T-cell (primary cell): ENCODE results near the gene DHRSX. TPM values are rescaled to one million over a fixed set of nuclear protein-coding genes. Genes with fewer than 3 reads are reported as not detected.
"Not testable (repeated sequence)": the region's sequence is repeated elsewhere in the genome, so short reads cannot be mapped to it uniquely, and the experiment has no call there.

ENCODE experiments used
- ATAC-seq, 4 experiments: fragments of 200-7000 bp in 3 of 4; fragments of 150-1000 bp in 1 of 4; cut with Tn5 transposase; replicated peaks in 1 of 4; 1 replicate in 3 of 4; 2 replicates in 1 of 4; pipeline ENCODE4 v1.10.0; 2021; ENCODE audit warnings: moderate library complexity in 3 of 4, mild to moderate bottlenecking in 2 of 4, moderate number of reproducible peaks in 1 of 4
- CTCF ChIA-PET, 2 donors: fragments of 300-600 bp; sonication (Branson Sonifier 250); formaldehyde crosslinking; loops; one replicate each; lab custom pipeline; 2022; ENCODE audit warnings: antibody characterized with exemption in 2 of 2; lab: Charles Lee
- POLR2A ChIA-PET, 2 donors: fragments of 300-600 bp; sonication (Branson Sonifier 250); formaldehyde crosslinking; loops; one replicate each; lab custom pipeline; 2022; ENCODE audit warnings: antibody characterized with exemption in 2 of 2; lab: Charles Lee
- DNase-seq, 35 experiments: peaks; one replicate each; pipeline versions ENCODE4 v3.0.0 to v3.0.0-alpha.2; 2013 to 2023
- H3K27ac ChIP-seq: one replicate; pipeline ENCODE4 v1.5.1; 2013; ENCODE audit warnings: low read length
- H3K27me3 ChIP-seq, 2 experiments: replicated peaks in 1 of 2; 1 replicate in 1 of 2; 2 replicates in 1 of 2; pipeline versions ENCODE4 v1.6.1 to v1.7.0; 2013; ENCODE audit warnings: low read length in 1 of 2, mixed read lengths in 1 of 2; ENCODE audit not compliant: control insufficient read depth in 2 of 2, insufficient read depth in 2 of 2; ENCODE audit errors: extremely low read depth in 1 of 2
- H3K36me3 ChIP-seq, 2 donors: 1 replicate in 1 of 2; 2 replicates in 1 of 2; pipeline versions ENCODE4 v1.6.1 to v1.7.0; 2013; ENCODE audit warnings: low read length in 1 of 2; ENCODE audit not compliant: control insufficient read depth in 2 of 2, insufficient read depth in 1 of 2; ENCODE audit errors: extremely low read depth in 1 of 2
- H3K4me1 ChIP-seq, 2 experiments: 1 replicate in 1 of 2; 2 replicates in 1 of 2; pipeline versions ENCODE4 v1.6.1 to v1.7.0; 2013; ENCODE audit warnings: low read length in 2 of 2, mixed read lengths in 1 of 2; ENCODE audit not compliant: insufficient read depth in 2 of 2, control insufficient read depth in 1 of 2; ENCODE audit errors: extremely low read depth in 1 of 2
- H3K4me3 ChIP-seq, 2 donors: 1 replicate in 1 of 2; 2 replicates in 1 of 2; pipeline versions ENCODE4 v1.5.1 to v1.7.0; 2013; ENCODE audit warnings: mild to moderate bottlenecking in 2 of 2, low read length in 1 of 2, moderate library complexity in 1 of 2; ENCODE audit not compliant: control insufficient read depth in 1 of 2; ENCODE audit errors: extremely low read depth in 1 of 2
- H3K9me3 ChIP-seq: 2 replicates; pipeline ENCODE4 v1.7.0; 2013
- H3K27ac Mint-ChIP-seq, 2 donors: one replicate each; pipeline ENCODE4 v1.8.0; 2020 to 2021; ENCODE audit warnings: mild to moderate bottlenecking in 2 of 2, mixed read lengths in 2 of 2
- H3K27me3 Mint-ChIP-seq, 2 donors: one replicate each; pipeline ENCODE4 v1.8.0; 2021 to 2022; ENCODE audit warnings: mixed read lengths in 2 of 2
- H3K36me3 Mint-ChIP-seq: one replicate; pipeline ENCODE4 v1.8.0; 2021; ENCODE audit warnings: mixed read lengths
- H3K4me1 Mint-ChIP-seq, 3 donors: one replicate each; pipeline ENCODE4 v1.8.0; 2020 to 2022; ENCODE audit warnings: mixed read lengths in 3 of 3, mild to moderate bottlenecking in 1 of 3
- H3K4me3 Mint-ChIP-seq, 3 donors: one replicate each; pipeline ENCODE4 v1.8.0; 2020 to 2022; ENCODE audit warnings: mild to moderate bottlenecking in 3 of 3, mixed read lengths in 3 of 3, moderate library complexity in 3 of 3
- H3K9me3 Mint-ChIP-seq, 3 donors: one replicate each; pipeline ENCODE4 v1.8.0; 2020 to 2022; ENCODE audit warnings: mixed read lengths in 3 of 3
- WGBS: methylation state at CpG from one replicate; pipeline ENCODE4 v1.1.5; 2013; ENCODE audit warnings: missing lambda C conversion rate; ENCODE audit not compliant: insufficient coverage; 5-methylcytosine and 5-hydroxymethylcytosine counted together
- total RNA-seq, 35 experiments: library from RNA in 6 of 35; stranded (reverse) in 6 of 35; fragments of 120-200 nt in 1 of 35; gene quantifications; one replicate each; pipeline versions ENCODE4 v1.2.1 to v1.2.4 and lab custom pipeline; 2013 to 2026

DHRSX gene
- total RNA-seq, 5 donors from 2014 or later (not counting 1 experiment from before 2014, with no cell fraction given) = 13.2 to 20.0 (median 15.9) TPM

DNA sequence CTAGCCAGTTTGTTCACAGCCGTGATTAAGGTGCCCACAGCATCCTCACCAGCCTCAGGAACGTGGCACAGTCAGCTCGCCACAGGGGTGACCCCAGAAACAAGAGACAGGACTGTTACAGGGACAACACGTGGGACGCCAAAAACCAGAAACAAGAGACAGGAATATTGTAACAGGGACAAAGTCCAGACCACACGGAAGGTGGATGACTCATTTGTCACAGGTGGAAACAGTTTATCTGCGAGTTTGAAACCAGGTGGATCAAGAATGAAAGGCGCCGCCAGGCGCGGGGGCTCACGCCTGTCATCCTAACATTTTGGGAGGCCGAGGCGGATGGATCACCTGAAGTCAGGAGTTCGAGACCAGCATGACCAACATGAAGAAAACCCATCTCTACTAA is 27.7 kb downstream of the DHRSX start:
- peaks cover 7 to 13% (median 10%) of the 10 kb centered on the region in 3 donors for H3K4me1 Mint-ChIP-seq
- H3K27me3 ChIP-seq, ATAC-seq, H3K4me3 ChIP-seq, H3K27ac ChIP-seq, POLR2A ChIA-PET, CTCF ChIA-PET, H3K9me3 ChIP-seq, H3K36me3 ChIP-seq, DNase-seq, H3K4me1 ChIP-seq, H3K9me3 Mint-ChIP-seq, H3K4me3 Mint-ChIP-seq, H3K27ac Mint-ChIP-seq, H3K27me3 Mint-ChIP-seq: not testable (repeated sequence)
- peaks cover 25% of the 10 kb centered on the region for H3K36me3 Mint-ChIP-seq
- WGBS = 90% methylated on average over 14 of the region's 15 CpGs

DNA sequence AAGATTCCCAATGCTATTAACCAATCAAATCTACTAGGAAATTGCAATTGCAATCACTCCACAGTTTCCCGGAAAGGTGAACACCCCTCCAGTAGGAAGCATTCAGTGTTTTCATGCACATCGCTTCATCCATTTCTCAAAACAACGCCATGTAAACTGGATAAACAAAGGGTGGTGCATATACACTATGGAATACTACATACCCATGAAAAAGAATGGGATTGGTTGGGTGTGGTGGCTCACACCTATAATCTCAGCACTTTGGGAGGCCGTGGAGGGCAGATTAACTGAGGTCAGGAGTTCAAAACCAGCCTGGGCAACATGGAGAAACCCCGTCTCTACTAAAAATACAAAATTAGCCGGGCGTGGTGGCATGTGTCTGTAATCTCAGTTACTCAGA is 29.1 kb downstream of the DHRSX start:
- ATAC-seq = no peak
- no peaks in the 10 kb centered on the region for H3K27me3 ChIP-seq
- Mint-ChIP-seq H3K4me1 (peaks cover 11 to 16% (median 15%) of the 10 kb centered on the region in 3 donors), H3K36me3 (peaks cover 24% of the 10 kb centered on the region), H3K27me3 (no peaks in the 10 kb centered on the region), H3K9me3 (peaks cover 0 to 4% (median 4%) of the 10 kb centered on the region in 3 donors), H3K4me3 (no peak overlapping the region), H3K27ac (no peak overlapping the region)
- no peaks in the 10 kb centered on the region for H3K9me3 ChIP-seq
- no peak overlapping the region for H3K27ac ChIP-seq
- H3K4me1 ChIP-seq = no peaks in the 10 kb centered on the region
- no peaks in the 10 kb centered on the region for H3K36me3 ChIP-seq
- POLR2A ChIA-PET = no interaction called here
- no CpG with 5 or more reads among the region's 7 CpGs for WGBS
- no peak overlapping the region for H3K4me3 ChIP-seq
- CTCF ChIA-PET = no interaction called here
- DNase-seq = no peak

GRCh38 chrX:2471126-2471525 is 29.6 kb downstream of the DHRSX start:
- H3K27ac Mint-ChIP-seq, DNase-seq, CTCF ChIA-PET, H3K4me3 ChIP-seq, ATAC-seq, H3K9me3 Mint-ChIP-seq, H3K4me3 Mint-ChIP-seq, H3K27me3 Mint-ChIP-seq, H3K36me3 ChIP-seq, H3K9me3 ChIP-seq, H3K27ac ChIP-seq, H3K4me1 ChIP-seq, H3K27me3 ChIP-seq, POLR2A ChIA-PET: not testable (repeated sequence)
- Mint-ChIP-seq H3K4me1 (peaks cover 11 to 16% (median 15%) of the 10 kb centered on the region in 3 donors), H3K36me3 (peaks cover 24% of the 10 kb centered on the region)
- 100% methylated on average over 1 of the region's 10 CpGs for WGBS

DNA sequence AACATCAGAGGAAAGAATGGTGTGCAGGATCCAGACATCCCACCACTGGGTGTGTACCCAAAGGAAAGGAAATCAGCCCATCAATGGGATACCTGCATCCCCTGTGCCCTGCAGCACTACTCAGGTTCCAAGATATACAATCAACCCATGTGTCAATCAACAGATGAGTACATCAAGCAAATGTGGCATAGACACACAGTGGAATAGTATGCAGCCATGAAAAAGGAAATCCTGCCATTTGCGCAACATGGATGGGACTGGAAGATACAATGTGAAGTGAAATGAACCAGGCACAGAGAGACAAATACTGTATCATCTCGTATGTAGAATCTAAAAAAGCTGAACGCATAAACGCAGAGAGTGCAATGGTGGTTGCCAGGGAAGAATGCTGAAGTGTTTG is 30.9 kb downstream of the DHRSX start:
- H3K27me3 Mint-ChIP-seq, POLR2A ChIA-PET, H3K9me3 ChIP-seq, CTCF ChIA-PET, H3K4me3 ChIP-seq, H3K4me1 ChIP-seq, H3K27ac ChIP-seq, H3K4me3 Mint-ChIP-seq, H3K27me3 ChIP-seq, H3K27ac Mint-ChIP-seq, H3K9me3 Mint-ChIP-seq, H3K36me3 ChIP-seq, ATAC-seq, DNase-seq: not testable (repeated sequence)
- 63% methylated on average over 1 of the region's 4 CpGs for WGBS
- peaks cover 19% of the 10 kb centered on the region for H3K36me3 Mint-ChIP-seq
- peaks cover 7 to 16% (median 11%) of the 10 kb centered on the region in 3 donors for H3K4me1 Mint-ChIP-seq

DNA sequence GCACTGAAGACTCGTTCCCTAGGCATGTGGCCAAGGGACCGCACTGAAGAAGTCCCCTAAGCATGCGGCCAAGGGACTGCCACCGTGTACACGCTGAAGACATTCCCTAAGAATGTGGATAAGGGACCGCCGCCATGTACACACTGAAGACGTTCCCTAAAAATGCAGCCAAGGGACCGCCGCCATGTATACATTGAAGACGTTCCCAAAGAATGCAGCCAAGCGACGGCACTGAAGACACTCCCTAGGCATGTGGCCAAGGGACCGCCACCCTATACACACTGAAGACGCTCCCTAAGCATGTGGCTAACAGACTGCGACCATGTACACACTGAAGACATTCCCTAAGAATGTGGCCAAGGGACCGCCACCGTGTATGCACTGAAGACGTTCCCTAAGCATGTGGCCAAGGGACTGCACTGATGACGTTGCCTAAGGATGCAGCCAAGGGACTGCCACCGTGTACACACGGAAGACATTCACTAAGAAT is 31.5 kb downstream of the DHRSX start:
- no peak for DNase-seq
- ATAC-seq = no peak
- H3K36me3 Mint-ChIP-seq = peaks cover 19% of the 10 kb centered on the region
- WGBS = 96% methylated on average over 22 of the region's 22 CpGs
- no peaks in the 10 kb centered on the region for H3K36me3 ChIP-seq
- no peaks in the 10 kb centered on the region for H3K4me1 ChIP-seq
- H3K9me3 ChIP-seq = no peaks in the 10 kb centered on the region
- H3K27me3 ChIP-seq = no peaks in the 10 kb centered on the region
- H3K4me1 Mint-ChIP-seq = peaks cover 7 to 16% (median 10%) of the 10 kb centered on the region in 3 donors
- no peak overlapping the region for H3K4me3 Mint-ChIP-seq
- H3K27ac ChIP-seq = no peak overlapping the region
- ChIA-PET POLR2A (no interaction called here), CTCF (no interaction called here)
- no peak overlapping the region for H3K4me3 ChIP-seq
- H3K9me3 Mint-ChIP-seq = peaks cover 0 to 4% (median 4%) of the 10 kb centered on the region in 3 donors
- H3K27me3 Mint-ChIP-seq = no peaks in the 10 kb centered on the region
- H3K27ac Mint-ChIP-seq = no peak overlapping the region

DNA sequence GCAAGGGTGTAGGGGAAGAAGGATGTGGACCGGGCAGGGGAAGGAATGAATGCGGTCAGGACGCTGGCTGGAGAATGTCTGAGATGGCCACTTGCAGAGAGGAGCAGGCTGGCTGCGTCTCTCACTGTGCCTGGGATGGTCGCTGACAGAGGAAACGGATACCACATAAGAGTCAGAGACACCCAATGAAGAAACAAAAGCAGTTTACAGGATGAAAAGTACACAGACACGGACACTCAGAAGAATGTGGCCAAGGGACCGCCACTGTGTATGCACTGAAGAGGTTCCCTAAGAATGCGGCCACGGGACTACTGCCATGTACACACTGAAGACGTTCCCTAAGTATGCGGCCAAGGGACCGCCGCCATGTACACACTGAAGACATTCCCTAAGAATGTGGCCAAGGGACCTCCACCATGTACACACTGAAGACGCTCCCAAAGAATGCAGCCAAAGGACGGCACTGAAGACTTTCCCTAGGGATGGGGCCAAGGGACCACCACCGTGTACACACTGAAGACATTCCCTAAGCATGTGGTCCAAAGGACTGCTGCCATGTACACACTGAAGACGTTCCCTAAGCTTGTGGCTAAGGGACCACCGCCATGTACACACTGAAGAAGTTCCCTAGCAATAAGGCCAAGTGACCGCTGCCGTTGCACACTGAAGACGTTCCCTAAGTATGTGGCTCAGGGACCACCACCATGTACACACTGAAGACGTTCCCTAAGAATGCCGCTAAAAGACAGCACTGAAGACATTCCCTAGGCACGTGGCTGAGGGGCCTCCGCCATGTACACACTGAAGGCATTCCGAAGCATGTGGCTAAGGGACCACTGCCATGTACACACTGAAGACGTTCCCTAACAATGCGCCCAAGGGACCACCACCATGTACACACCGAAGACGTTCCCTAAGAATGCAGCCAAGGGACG is 32.2 kb downstream of the DHRSX start:
- Histone ChIP-seq H3K36me3 (no peaks in the 10 kb centered on the region), H3K9me3 (no peaks in the 10 kb centered on the region), H3K4me1 (no peaks in the 10 kb centered on the region), H3K27me3 (no peaks in the 10 kb centered on the region), H3K27ac (no peak overlapping the region), H3K4me3 (no peak overlapping the region)
- Mint-ChIP-seq H3K36me3 (peaks cover 19% of the 10 kb centered on the region), H3K27me3 (no peaks in the 10 kb centered on the region), H3K4me1 (peaks cover 8 to 19% (median 11%) of the 10 kb centered on the region in 3 donors), H3K27ac (no peak overlapping the region), H3K4me3 (no peak overlapping the region), H3K9me3 (peaks cover 0 to 4% (median 4%) of the 10 kb centered on the region in 3 donors)
- CTCF ChIA-PET = no interaction called here
- DNase-seq (no peak), ATAC-seq (no peak)
- 96% methylated on average over 32 of the region's 32 CpGs for WGBS
- POLR2A ChIA-PET = no interaction called here
